Vagina (tissue), 2 donors: ENCODE data around the gene RYR2. TPM values are rescaled to one million over a fixed set of nuclear protein-coding genes. Genes with fewer than 3 reads are reported as not detected.

ENCODE experiments used
- DNase-seq, 2 donors: peaks; one replicate each; pipeline ENCODE4 v3.0.0-alpha.2; 2017; ENCODE audit errors: extremely low spot score in 2 of 2
- H3K27ac ChIP-seq: fragments of 200-600 bp; sonication (generic); one replicate; pipeline ENCODE4 v1.5.1; 2019
- H3K27me3 ChIP-seq: fragments of 200-600 bp; sonication (generic); one replicate; pipeline ENCODE4 v1.5.1; 2019
- H3K36me3 ChIP-seq, 2 donors: fragments of 200-600 bp; sonication (generic); one replicate each; pipeline ENCODE4 v1.5.1; 2017 to 2019
- H3K4me1 ChIP-seq: fragments of 200-600 bp; sonication (generic); one replicate; pipeline ENCODE4 v1.5.1; 2019
- H3K4me3 ChIP-seq, 2 donors: fragments of 200-600 bp; sonication (generic); 1 replicate in 1 of 2; 2 replicates in 1 of 2; pipeline ENCODE4 v1.5.1; 2016 to 2019
- H3K9me3 ChIP-seq: fragments of 200-600 bp; sonication (generic); one replicate; pipeline ENCODE4 v1.5.1; 2019
- CTCF ChIP-seq, 3 experiments: fragments of 450-650 bp in 2 of 3; fragments of 200-600 bp in 1 of 3; sonication (generic) in 1 of 3; IDR thresholded peaks; one replicate each; pipeline ENCODE4 v1.5.1; 2017 to 2019; ENCODE audit warnings: antibody characterized with exemption in 3 of 3, mild to moderate bottlenecking in 2 of 3, moderate library complexity in 2 of 3
- POLR2A ChIP-seq, 2 donors: fragments of 450-650 bp; IDR thresholded peaks; one replicate each; pipeline ENCODE4 v1.6.1; 2017; ENCODE audit warnings: antibody characterized with exemption in 2 of 2, mild to moderate bottlenecking in 2 of 2, moderate library complexity in 2 of 2
- POLR2AphosphoS5 ChIP-seq, 2 donors: sonication (generic); formaldehyde crosslinking; IDR thresholded peaks; one replicate each; pipeline ENCODE4 v1.9.0; 2017; ENCODE audit warnings: antibody characterized with exemption in 2 of 2, mild to moderate bottlenecking in 2 of 2, low read depth in 1 of 2; ENCODE audit not compliant: insufficient read depth in 1 of 2
- intact Hi-C: fragments of 100-400 bp; cut with DNase I; formaldehyde crosslinking; loops from one replicate; pipeline ENCODE4 v1.15.1; 2023
- total RNA-seq: library from RNA; depleted of rRNA; stranded (reverse); fragments of >200 nt; gene quantifications from one replicate; pipeline ENCODE4 v1.2.3, GENCODE V29; 2016

Gene RYR2
- total RNA-seq, 1 donor from 2014 or later, result 1.5 TPM

GRCh38 chr1:237664348-237664747, 622.4 kb downstream of the RYR2 start:
- no peaks in the 10 kb centered on the region for H3K9me3 ChIP-seq
- H3K27me3 ChIP-seq, result no peaks in the 10 kb centered on the region
- no peak overlapping the region for H3K27ac ChIP-seq
- H3K36me3 ChIP-seq, result no peaks in the 10 kb centered on the region
- no peak for DNase-seq
- intact Hi-C loops, result no loop called here
- no peaks in the 10 kb centered on the region for H3K4me1 ChIP-seq
- no peak for TF ChIP-seq CTCF (IDR thresholded peaks at IDR 0.05)
- no peak for TF ChIP-seq POLR2A (IDR thresholded peaks at IDR 0.05)
- TF ChIP-seq POLR2AphosphoS5 (IDR thresholded peaks at IDR 0.05; ENCODE audit: insufficient read depth in 1 of 2, low read depth in 1 of 2), result no peak
- no peak overlapping the region for H3K4me3 ChIP-seq

- no peak for DNase-seq
- Histone ChIP-seq H3K36me3 (no peaks in the 10 kb centered on the region), H3K9me3 (no peaks in the 10 kb centered on the region), H3K27ac (no peak overlapping the region), H3K4me3 (no peak overlapping the region), H3K27me3 (no peaks in the 10 kb centered on the region), H3K4me1 (no peaks in the 10 kb centered on the region)
- intact Hi-C loops, result no loop called here
- no peak for TF ChIP-seq POLR2AphosphoS5 (IDR thresholded peaks at IDR 0.05; ENCODE audit: insufficient read depth in 1 of 2, low read depth in 1 of 2)
- TF ChIP-seq POLR2A (IDR thresholded peaks at IDR 0.05), result no peak
- no peak for TF ChIP-seq CTCF (IDR thresholded peaks at IDR 0.05)
Measured at GRCh38 chr1:237670302-237670701, 628.3 kb downstream of the RYR2 start.

GRCh38 chr1:237671262-237671661, 629.3 kb downstream of the RYR2 start:
- Histone ChIP-seq H3K36me3 (no peaks in the 10 kb centered on the region), H3K4me1 (no peaks in the 10 kb centered on the region), H3K4me3 (no peak overlapping the region), H3K27me3 (no peaks in the 10 kb centered on the region), H3K9me3 (no peaks in the 10 kb centered on the region), H3K27ac (no peak overlapping the region)
- intact Hi-C loops, result no loop called here
- TF ChIP-seq CTCF (IDR thresholded peaks at IDR 0.05) (no peak), POLR2AphosphoS5 (IDR thresholded peaks at IDR 0.05; ENCODE audit: insufficient read depth in 1 of 2, low read depth in 1 of 2) (no peak), POLR2A (IDR thresholded peaks at IDR 0.05) (no peak)
- DNase-seq, result no peak

- no peaks in the 10 kb centered on the region for H3K27me3 ChIP-seq
- H3K36me3 ChIP-seq, result no peaks in the 10 kb centered on the region
- H3K4me1 ChIP-seq, result no peaks in the 10 kb centered on the region
- no peak for DNase-seq
- TF ChIP-seq POLR2A (IDR thresholded peaks at IDR 0.05) (no peak), CTCF (IDR thresholded peaks at IDR 0.05) (no peak), POLR2AphosphoS5 (IDR thresholded peaks at IDR 0.05; ENCODE audit: insufficient read depth in 1 of 2, low read depth in 1 of 2) (no peak)
- intact Hi-C loops, result no loop called here
- H3K27ac ChIP-seq, result no peak overlapping the region
- H3K4me3 ChIP-seq, result no peak overlapping the region
- H3K9me3 ChIP-seq, result no peaks in the 10 kb centered on the region
Measured at GRCh38 chr1:237671935-237672334, 630.0 kb downstream of the RYR2 start.

DNA sequence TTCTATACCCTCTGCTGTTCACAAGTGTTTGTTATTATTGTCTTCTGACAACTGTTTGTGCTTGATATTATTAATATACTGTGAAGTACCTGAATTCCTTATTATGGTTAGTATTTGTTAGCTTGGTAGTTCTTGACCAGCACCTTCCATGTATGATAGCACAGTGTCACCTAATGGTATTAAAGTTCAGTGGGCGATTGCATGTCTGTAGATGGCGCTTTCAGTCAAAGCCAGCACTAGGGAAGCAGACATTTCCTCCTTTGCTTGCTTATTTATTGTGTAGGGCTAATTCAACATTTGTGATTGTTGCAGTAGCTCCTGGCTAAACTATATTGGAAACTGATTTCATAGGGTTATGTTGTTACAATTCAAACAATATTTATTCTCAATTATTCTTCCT, 630.8 kb downstream of the RYR2 start:
- intact Hi-C loops, result no loop called here
- no peak for DNase-seq
- H3K27me3 ChIP-seq, result no peaks in the 10 kb centered on the region
- H3K27ac ChIP-seq, result no peak overlapping the region
- H3K36me3 ChIP-seq, result no peaks in the 10 kb centered on the region
- TF ChIP-seq POLR2A (IDR thresholded peaks at IDR 0.05) (no peak), POLR2AphosphoS5 (IDR thresholded peaks at IDR 0.05; ENCODE audit: insufficient read depth in 1 of 2, low read depth in 1 of 2) (no peak), CTCF (IDR thresholded peaks at IDR 0.05) (no peak)
- H3K9me3 ChIP-seq, result no peaks in the 10 kb centered on the region
- no peaks in the 10 kb centered on the region for H3K4me1 ChIP-seq
- no peak overlapping the region for H3K4me3 ChIP-seq
